Measurements from ENCODE around the gene PHLDB1. TPM values are rescaled to one million over a fixed set of nuclear protein-coding genes. Genes with fewer than 3 reads are reported as not detected.

Gene PHLDB1
- total and polyA plus RNA-seq, 2 of the 8 experiments (the other 6 are each of a cell fraction or from before 2014, with no cell fraction given) = 53.9 to 74.8 TPM

- no peak overlapping the region for H3K9ac ChIP-seq (replicated peaks in 1 of 4; ENCODE audit: extremely low read depth in 1 of 4, low read depth in 3 of 4, low read length in 3 of 4)
- ChIA-PET CTCF (ENCODE audit: partially characterized antibody) (interaction anchor here (0.7 to 11.0 kb wide), 54 partner anchors 10 to 361 kb away, joined by 3 to 102 read pairs (median 6); partner anchors contain the start of genes DDX6 and TREH), POLR2A (ENCODE audit: partially characterized antibody) (interaction anchor here (0.6 to 4.9 kb wide), 19 partner anchors 11 to 250 kb away, joined by 3 to 36 read pairs (median 5); partner anchors contain the start of genes BCL9L and DDX6)
- H3K36me3 ChIP-seq (ENCODE audit: control insufficient read depth in 2 of 4, insufficient read depth in 4 of 4, low read length in 3 of 4) = no peaks in the 10 kb centered on the region
- H3K14ac ChIP-seq (ENCODE audit: insufficient read length) = no peak overlapping the region
- FAIRE-seq (no peak), DNase-seq (ENCODE audit: low read depth in 1 of 2, low spot score in 2 of 2) (peak in 1 of 2 experiments; percentile 23)
- H3K23me2 ChIP-seq (ENCODE audit: low read depth, low read length) = no peaks in the 10 kb centered on the region
- H3K9me3 ChIP-seq (ENCODE audit: insufficient read depth in 2 of 2, low read depth in 1 of 2, low read length in 1 of 2) = no peaks in the 10 kb centered on the region
- H4K20me1 ChIP-seq (replicated peaks in 1 of 2; ENCODE audit: control insufficient read depth in 1 of 2, insufficient read depth in 2 of 2, low read length in 2 of 2) = no peaks in the 10 kb centered on the region
- H2BK5ac ChIP-seq (ENCODE audit: low read depth, low read length) = peak overlapping the region; percentile 85; the same call in 1 of the 2 replicates
- H3K79me2 ChIP-seq (ENCODE audit: control insufficient read depth in 1 of 2, insufficient read depth in 2 of 2, low read length in 2 of 2) = no peaks in the 10 kb centered on the region
- peaks cover 0 to 19% (median 11%) of the 10 kb centered on the region in 4 experiments; a peak in 6 of 7 replicates for H3K4me1 ChIP-seq (replicated peaks in 1 of 4; ENCODE audit: control insufficient read depth in 3 of 4, insufficient read depth in 4 of 4, low read length in 3 of 4)
- H3K56ac ChIP-seq (replicated peaks; ENCODE audit: insufficient read length, low read depth, low read length) = no peak overlapping the region
- no peak overlapping the region for H2BK120ac ChIP-seq (replicated peaks; ENCODE audit: low read depth, low read length)
- H3K4me3 ChIP-seq (ENCODE audit: extremely low read depth in 1 of 4, insufficient read depth in 2 of 4, low read depth in 3 of 4, low read length in 4 of 4) = peak overlapping the region in 1 of 4 experiments; percentile 46; a peak in 1 of 8 replicates
- 20% methylated on average over 7 of the region's 9 CpGs; no CpG with 5 or more reads in 1 of the 2 experiments for WGBS, 2 experiments (ENCODE audit: extremely low coverage in 1 of 2, insufficient coverage in 1 of 2, insufficient read length in 1 of 2, insufficient replicate concordance in 2 of 2, low coverage in 1 of 2, low lambda C conversion rate in 2 of 2, missing lambda C conversion rate in 1 of 2)
- H2AFZ ChIP-seq (ENCODE audit: low read length) = no peak overlapping the region; the same call in 1 of the 2 replicates
- H3K79me1 ChIP-seq (ENCODE audit: low read depth, low read length) = no peaks in the 10 kb centered on the region
- peak overlapping the region; percentile 14 for H4K5ac ChIP-seq (ENCODE audit: insufficient read length, low read depth, low read length)
- peak overlapping the region; percentile 38; the same call in 1 of the 2 replicates for H3K18ac ChIP-seq (ENCODE audit: extremely low read depth, low read length)
- no peaks in the 10 kb centered on the region for H3K27me3 ChIP-seq (replicated peaks in 1 of 4; ENCODE audit: control insufficient read depth in 3 of 4, extremely low read depth in 1 of 4, insufficient read depth in 3 of 4, low read length in 3 of 4)
- peak overlapping the region; percentile 1 to 80; a peak in 3 of 4 replicates for H3K4me2 ChIP-seq (ENCODE audit: insufficient read depth in 1 of 2, low read depth in 2 of 2, low read length in 2 of 2)
- peak overlapping the region; percentile 30 for H4K91ac ChIP-seq (replicated peaks; ENCODE audit: insufficient read length, low read length)
- H3K27ac ChIP-seq (ENCODE audit: low read depth, low read length) = no peak overlapping the region
- H3K4ac ChIP-seq (replicated peaks; ENCODE audit: insufficient read length, low read depth, low read length) = no peak overlapping the region
- TF ChIP-seq YY1 (IDR thresholded peaks at IDR 0.05; ENCODE audit: low read depth, low read length) = no peak
- TF ChIP-seq, protein P1, sequence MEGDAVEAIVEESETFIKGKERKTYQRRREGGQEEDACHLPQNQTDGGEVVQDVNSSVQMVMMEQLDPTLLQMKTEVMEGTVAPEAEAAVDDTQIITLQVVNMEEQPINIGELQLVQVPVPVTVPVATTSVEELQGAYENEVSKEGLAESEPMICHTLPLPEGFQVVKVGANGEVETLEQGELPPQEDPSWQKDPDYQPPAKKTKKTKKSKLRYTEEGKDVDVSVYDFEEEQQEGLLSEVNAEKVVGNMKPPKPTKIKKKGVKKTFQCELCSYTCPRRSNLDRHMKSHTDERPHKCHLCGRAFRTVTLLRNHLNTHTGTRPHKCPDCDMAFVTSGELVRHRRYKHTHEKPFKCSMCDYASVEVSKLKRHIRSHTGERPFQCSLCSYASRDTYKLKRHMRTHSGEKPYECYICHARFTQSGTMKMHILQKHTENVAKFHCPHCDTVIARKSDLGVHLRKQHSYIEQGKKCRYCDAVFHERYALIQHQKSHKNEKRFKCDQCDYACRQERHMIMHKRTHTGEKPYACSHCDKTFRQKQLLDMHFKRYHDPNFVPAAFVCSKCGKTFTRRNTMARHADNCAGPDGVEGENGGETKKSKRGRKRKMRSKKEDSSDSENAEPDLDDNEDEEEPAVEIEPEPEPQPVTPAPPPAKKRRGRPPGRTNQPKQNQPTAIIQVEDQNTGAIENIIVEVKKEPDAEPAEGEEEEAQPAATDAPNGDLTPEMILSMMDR (IDR thresholded peaks at IDR 0.05; ENCODE audit: control extremely low read depth in 1 of 3, insufficient read depth in 1 of 3, low read depth in 1 of 3, low read length in 3 of 3) = peak in 2 of 3 experiments; percentile 4 to 5; a peak in 1 of 4 replicates
- no peak overlapping the region for H2BK12ac ChIP-seq (ENCODE audit: low read depth, low read length)
- H4K8ac ChIP-seq (ENCODE audit: extremely low read depth, insufficient read depth, low read length) = peak overlapping the region; percentile 69
- no peak overlapping the region for H3K23ac ChIP-seq (ENCODE audit: insufficient read length)
- H2BK20ac ChIP-seq (ENCODE audit: low read length) = peak overlapping the region; percentile 86; the same call in 1 of the 2 replicates
- H2BK15ac ChIP-seq (ENCODE audit: low read length) = peak overlapping the region; percentile 92; the same call in 1 of the 2 replicates
- no peak overlapping the region for H2AK5ac ChIP-seq (ENCODE audit: low read depth, low read length)
These were observed 82.1 kb downstream of the PHLDB1 start for GRCh38 chr11:118689503-118689851.

Measured in H1 (cell line).